ENCODE measurements around the gene CDH4.

Gene CDH4

GRCh38 chr20:61328911-61329558, 77.0 kb downstream of the CDH4 start:
- DNase-seq (ENCODE audit: low spot score), result no peak

DNA sequence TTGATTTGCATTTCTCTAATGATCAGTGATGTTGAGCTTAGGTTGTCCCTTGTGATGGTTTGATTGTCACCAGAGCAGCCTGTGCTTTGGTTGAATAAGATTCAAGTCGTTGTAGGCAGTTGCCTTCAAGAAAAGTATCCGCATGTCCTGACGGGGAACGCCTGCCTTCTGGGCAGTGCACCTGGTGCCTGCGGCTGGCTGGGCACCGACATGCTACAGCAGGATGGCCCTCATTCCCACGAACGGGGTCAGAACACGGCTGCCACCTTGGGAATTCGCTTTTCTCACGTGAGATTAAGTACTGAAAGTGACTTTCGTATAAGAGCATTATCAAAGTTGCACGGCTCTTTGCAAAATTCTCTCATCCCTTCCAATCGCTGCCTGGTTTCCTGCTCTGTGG, 78.4 kb downstream of the CDH4 start:
- no peak for DNase-seq (ENCODE audit: low spot score)

DNA sequence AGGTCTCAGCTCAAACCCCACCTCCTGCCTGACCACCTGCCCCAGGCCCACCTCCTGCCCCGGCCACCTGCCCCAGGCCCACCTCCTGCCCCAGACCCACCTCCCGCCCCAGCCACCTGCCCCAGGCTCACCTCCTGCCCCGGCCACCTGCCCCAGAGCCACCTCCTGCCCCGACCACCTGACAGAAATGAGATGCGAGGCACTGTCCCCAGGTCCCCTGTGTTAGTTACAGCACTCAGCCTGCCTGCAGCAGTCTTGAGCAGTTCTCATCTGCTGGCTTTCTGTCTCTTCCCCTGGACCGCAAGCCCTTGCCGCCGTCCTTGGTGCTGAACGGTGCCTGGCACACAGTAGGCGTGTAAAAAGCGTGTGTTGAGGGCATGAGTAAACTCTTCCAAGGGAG, 79.5 kb downstream of the CDH4 start:
- DNase-seq (ENCODE audit: low spot score), result no peak

DNA sequence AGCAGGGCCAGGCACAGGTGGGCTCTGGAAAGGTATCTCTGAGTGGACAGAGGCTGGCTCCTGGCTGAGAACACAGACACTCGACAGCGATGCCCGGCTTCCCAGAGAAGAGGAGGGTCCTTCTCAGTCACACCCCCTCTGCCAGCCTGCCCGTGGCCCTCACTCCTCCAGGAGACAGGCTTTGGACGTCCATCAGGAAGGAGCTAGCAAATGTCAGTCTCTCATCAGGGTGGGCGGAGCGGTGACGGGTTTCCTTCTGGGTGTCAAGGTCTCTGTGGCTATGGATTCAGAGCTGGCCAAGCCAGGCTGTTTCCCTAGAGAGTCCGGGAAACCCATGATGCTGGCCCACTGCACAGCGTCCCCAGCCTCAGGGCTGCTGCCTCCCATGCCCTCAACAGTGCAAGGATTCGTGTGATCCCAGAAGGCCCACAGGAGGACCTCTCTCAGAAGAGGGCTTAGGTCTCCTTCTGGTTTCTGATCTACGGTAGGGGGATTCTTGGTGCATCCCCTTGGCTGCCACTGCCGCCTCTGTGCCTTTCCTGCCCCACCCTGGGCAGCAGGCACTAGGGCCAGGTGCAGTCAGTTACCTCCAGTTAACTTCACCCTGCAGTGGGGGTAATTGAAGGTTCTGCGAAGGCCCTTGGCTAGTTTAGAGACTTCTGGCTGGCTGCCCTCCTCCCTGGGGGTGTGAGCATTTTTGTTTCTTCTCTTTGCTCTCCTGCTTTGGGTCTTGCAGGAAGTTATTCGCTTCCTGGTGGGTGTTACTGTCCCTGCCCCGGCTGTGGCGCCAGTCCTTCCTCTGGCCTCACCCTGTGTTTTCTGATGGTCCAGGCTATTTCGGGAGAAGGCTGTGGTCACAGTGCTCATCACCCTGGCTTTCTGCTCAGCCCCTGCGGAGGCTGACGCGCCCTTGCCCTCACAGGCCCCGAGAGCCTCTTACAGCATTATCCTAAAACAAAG, 80.2 kb downstream of the CDH4 start:
- DNase-seq (ENCODE audit: low spot score), result no peak

DNA sequence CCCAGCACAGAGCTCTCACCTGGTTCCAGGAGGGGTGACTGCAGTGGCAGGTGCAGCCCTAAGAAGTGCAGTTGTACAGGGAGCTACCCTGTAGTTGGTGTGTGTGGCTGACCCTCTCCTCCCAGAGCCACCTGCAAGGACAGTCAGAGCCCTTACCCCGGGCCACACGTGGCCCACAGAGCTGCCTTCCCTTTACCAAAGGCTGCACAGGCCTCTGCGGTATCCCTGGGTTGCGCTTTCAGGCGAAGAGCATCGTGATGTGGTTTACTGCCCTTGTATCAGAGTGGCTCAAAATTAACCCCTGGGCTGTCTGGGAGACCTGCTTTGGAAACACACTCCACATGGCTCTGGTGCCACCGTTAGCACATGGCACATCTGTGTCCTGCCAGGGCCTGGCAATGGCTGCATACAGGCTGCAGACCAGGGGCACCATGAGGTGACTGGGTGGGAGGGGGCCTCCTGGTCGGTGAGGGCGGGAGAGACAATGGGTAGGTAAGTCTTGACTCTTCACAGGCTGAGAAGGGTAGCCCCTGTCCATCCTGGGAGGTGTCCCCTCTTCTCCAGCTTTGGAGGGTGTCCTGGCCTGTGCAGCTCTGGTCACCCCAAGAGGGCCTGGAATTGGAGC, 81.5 kb downstream of the CDH4 start:
- DNase-seq (ENCODE audit: low spot score), result no peak

DNA sequence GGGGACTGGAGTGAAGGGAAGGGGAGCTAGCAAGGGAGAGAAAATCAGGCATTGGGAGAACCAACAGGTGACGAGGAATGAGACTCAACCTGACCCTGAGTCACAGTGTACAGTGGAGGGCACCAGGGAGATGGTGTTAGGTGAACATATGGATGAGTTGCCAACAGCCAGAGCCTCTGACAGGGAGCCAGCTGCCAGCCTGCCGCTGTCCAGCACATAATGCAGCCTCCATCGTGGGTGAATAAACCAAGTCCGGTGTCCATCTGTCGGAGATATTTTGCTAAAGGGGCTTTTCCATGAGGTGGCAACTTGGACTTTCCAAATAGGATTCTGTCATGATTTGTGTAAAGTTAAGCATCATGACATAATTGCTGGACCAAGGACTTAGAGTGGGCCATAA, 88.1 kb downstream of the CDH4 start:
- DNase-seq (ENCODE audit: low spot score), result no peak

- DNase-seq (ENCODE audit: low spot score), result no peak
Measured at GRCh38 chr20:61341605-61342004, 89.5 kb downstream of the CDH4 start.

GRCh38 chr20:61343934-61344333, 91.9 kb downstream of the CDH4 start:
- no peak for DNase-seq (ENCODE audit: low spot score)

- no peak for DNase-seq (ENCODE audit: low spot score)
Measured at GRCh38 chr20:61345656-61346055, 93.6 kb downstream of the CDH4 start.

- no peak for DNase-seq (ENCODE audit: low spot score)
Measured at GRCh38 chr20:61346996-61347395, 94.9 kb downstream of the CDH4 start.

- DNase-seq (ENCODE audit: low spot score), result no peak
Measured at GRCh38 chr20:61347443-61347842, 95.4 kb downstream of the CDH4 start.

- no peak for DNase-seq (ENCODE audit: low spot score)
Measured at GRCh38 chr20:61349447-61350165, 97.5 kb downstream of the CDH4 start.

DNA sequence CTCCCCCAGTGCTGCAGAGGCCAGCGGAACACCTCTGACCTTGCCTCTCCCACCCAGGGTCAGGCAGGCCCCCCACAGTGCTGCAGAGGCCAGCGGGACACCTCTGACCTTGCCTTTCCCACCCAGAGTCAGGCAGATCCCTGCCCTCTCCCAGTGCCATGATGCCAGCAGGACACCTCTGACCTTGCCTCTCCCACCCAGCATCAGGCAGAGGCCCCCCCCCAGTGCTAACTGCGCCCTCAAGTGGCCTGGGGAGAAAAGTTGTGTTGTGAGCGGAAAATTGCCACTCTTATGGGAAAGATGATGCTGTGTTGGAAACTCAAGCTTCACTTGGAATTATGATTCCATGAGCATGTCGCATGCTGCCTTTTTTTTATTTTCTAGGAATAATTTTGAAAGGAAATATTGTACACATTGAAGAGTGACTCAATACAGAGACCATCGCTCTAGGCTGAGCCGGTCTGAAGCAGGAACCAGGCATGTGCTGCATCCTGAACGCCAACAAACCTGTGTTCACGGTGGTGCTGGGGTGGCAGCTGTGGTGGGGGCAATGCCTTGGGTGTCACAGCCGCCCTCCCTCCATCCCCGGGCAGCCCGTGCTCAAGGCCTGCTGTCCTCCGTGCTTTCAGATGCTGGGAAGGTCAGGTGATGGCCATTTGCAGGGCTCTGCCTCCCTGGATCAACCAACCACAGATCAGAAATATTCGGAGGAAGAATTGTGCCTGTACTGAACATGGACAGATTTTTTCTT, 98.6 kb downstream of the CDH4 start:
- DNase-seq (ENCODE audit: low spot score), result no peak

GRCh38 chr20:61352346-61353260, 100.5 kb downstream of the CDH4 start:
- DNase-seq (ENCODE audit: low spot score), result no peak

DNA sequence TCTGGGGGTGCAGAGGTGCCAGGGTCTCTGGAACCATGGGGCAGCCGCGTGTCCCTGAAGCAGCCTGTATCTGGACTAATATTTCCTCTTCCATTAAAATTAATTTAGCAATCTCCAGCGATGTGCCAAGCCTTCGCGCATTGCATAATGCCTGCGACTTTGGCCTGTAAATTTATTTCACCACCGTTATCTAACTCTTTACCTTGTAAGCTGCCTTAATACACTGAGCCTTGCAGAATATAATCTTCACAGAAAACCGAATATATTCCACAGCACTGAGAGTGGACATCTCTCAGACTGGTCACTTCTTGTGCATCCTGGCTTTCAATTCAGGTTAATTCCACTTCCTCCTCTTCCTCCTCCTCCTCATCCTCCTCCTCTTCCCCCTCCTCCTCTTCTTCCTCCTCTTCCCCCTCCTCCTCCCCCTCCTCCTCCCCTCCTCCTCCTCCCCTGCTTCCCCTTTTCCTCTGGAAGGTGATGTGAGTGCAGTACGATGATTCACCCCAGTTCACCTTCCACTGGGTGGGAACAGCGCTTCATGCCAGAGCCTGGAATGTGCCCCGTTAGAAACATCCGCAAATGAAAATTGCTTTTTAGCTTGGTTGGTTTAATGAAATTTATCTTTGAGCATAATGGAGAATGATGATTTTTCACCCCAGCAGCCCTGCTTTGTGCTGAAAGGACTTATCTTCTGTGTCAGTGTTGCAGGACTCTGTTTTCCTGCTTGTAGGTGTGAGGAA, 101.4 kb downstream of the CDH4 start:
- DNase-seq (ENCODE audit: low spot score), result no peak

GRCh38 chr20:61354001-61354390, 101.9 kb downstream of the CDH4 start:
- DNase-seq (ENCODE audit: low spot score), result no peak

- no peak for DNase-seq (ENCODE audit: low spot score)
Measured at GRCh38 chr20:61354501-61354900, 102.4 kb downstream of the CDH4 start.

DNA sequence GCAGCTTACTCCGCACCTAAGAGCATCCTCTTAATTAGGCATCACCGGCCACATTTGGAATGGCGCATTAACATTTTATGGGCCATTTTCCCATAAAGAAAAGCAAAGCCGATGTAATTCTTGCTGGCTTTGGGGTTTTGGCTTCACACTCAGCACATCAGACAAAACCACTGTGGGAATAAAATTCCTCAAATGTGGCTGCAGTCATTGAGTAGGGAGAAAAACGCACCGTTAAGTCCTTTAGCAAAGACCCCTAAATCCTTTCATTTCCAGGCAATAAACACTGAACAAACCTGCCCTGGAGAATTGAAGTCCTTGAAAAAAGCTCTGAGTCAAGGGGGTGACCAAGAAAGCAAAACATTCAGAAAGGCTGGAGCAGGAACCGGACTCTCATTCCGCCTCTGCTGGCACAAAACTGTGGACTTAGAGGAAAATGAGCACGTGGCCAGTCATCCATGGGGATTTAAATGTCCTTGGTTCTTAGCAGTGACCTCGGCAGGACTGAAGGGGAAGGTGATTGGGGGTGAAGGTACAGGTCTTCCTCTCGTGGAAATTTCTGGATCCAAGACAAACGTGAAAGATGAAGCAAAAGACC, 102.9 kb downstream of the CDH4 start:
- DNase-seq (ENCODE audit: low spot score), result no peak

- no peak for DNase-seq (ENCODE audit: low spot score)
Measured at GRCh38 chr20:61355585-61355984, 103.5 kb downstream of the CDH4 start.
